Nephron (organoid): ENCODE data around the gene PROX1.

Experiments used
- H3K27ac Mint-ChIP-seq, 3 experiments: 2 replicates each; pipeline ENCODE4 v1.8.0; 2020; ENCODE audit warnings: mixed read lengths in 3 of 3, mild to moderate bottlenecking in 2 of 3, moderate library complexity in 1 of 3
- H3K27me3 Mint-ChIP-seq: 2 replicates; pipeline ENCODE4 v1.8.0; 2021; ENCODE audit warnings: low read depth, mild to moderate bottlenecking, moderate library complexity, mixed read lengths
- H3K36me3 Mint-ChIP-seq: 2 replicates; pipeline ENCODE4 v1.8.0; 2020; ENCODE audit warnings: low read depth, mixed read lengths
- H3K4me1 Mint-ChIP-seq: 2 replicates; pipeline ENCODE4 v1.8.0; 2020; ENCODE audit warnings: mixed read lengths
- H3K4me3 Mint-ChIP-seq, 3 experiments: 2 replicates each; pipeline ENCODE4 v1.8.0; 2020; ENCODE audit warnings: mild to moderate bottlenecking in 3 of 3, mixed read lengths in 3 of 3, moderate library complexity in 2 of 3
- H3K9me3 Mint-ChIP-seq: 2 replicates; pipeline ENCODE4 v1.8.0; 2020; ENCODE audit warnings: mixed read lengths
- CTCF ChIP-seq, 3 experiments: fragments of 200-600 bp; sonication (generic); IDR thresholded peaks; one replicate each; pipeline ENCODE4 v1.5.0; 2021; ENCODE audit warnings: antibody characterized with exemption in 3 of 3; ENCODE audit not compliant: unreplicated experiment in 3 of 3

Gene PROX1

GRCh38 chr1:213997772-213998107 lies 10.0 kb downstream of the PROX1 start:
- Mint-ChIP-seq H3K9me3 (peaks cover 6% of the 10 kb centered on the region), H3K4me3 (no peak overlapping the region), H3K27ac (no peak overlapping the region), H3K36me3 (peaks cover 20% of the 10 kb centered on the region), H3K27me3 (peaks cover 29% of the 10 kb centered on the region), H3K4me1 (peaks cover 22% of the 10 kb centered on the region)
- TF ChIP-seq CTCF (IDR thresholded peaks at IDR 0.05; ENCODE audit: unreplicated experiment in 3 of 3) = no peak

- peaks cover 6% of the 10 kb centered on the region for H3K9me3 Mint-ChIP-seq
- TF ChIP-seq CTCF (IDR thresholded peaks at IDR 0.05; ENCODE audit: unreplicated experiment in 3 of 3) = no peak
- peaks cover 20% of the 10 kb centered on the region for H3K36me3 Mint-ChIP-seq
Observed at GRCh38 chr1:213998785-213999184, 11.0 kb downstream of the PROX1 start.

GRCh38 chr1:213999732-214000131 lies 12.0 kb downstream of the PROX1 start:
- Mint-ChIP-seq H3K4me1 (peaks cover 32% of the 10 kb centered on the region), H3K36me3 (peaks cover 20% of the 10 kb centered on the region), H3K4me3 (no peak overlapping the region), H3K27ac (no peak overlapping the region), H3K9me3 (peaks cover 6% of the 10 kb centered on the region), H3K27me3 (peaks cover 17% of the 10 kb centered on the region)
- TF ChIP-seq CTCF (IDR thresholded peaks at IDR 0.05; ENCODE audit: unreplicated experiment in 3 of 3) = no peak

More at GRCh38 chr1:213998785-213999184, 11.0 kb downstream of the PROX1 start:
- no peak overlapping the region for H3K27ac Mint-ChIP-seq
- H3K4me1 Mint-ChIP-seq = peaks cover 28% of the 10 kb centered on the region
- peaks cover 23% of the 10 kb centered on the region for H3K27me3 Mint-ChIP-seq
- no peak overlapping the region for H3K4me3 Mint-ChIP-seq

GRCh38 chr1:214002060-214002459 lies 14.3 kb downstream of the PROX1 start:
- H3K9me3 Mint-ChIP-seq = peaks cover 3% of the 10 kb centered on the region
- H3K4me3 Mint-ChIP-seq = no peak overlapping the region
- H3K27me3 Mint-ChIP-seq = peaks cover 15% of the 10 kb centered on the region

GRCh38 chr1:214002472-214002871 lies 14.7 kb downstream of the PROX1 start:
- no peak for TF ChIP-seq CTCF (IDR thresholded peaks at IDR 0.05; ENCODE audit: unreplicated experiment in 3 of 3)
- H3K4me1 Mint-ChIP-seq = peaks cover 20% of the 10 kb centered on the region
- peaks cover 15% of the 10 kb centered on the region for H3K36me3 Mint-ChIP-seq
- H3K27me3 Mint-ChIP-seq = peaks cover 11% of the 10 kb centered on the region
- H3K9me3 Mint-ChIP-seq = no peaks in the 10 kb centered on the region
- H3K4me3 Mint-ChIP-seq = no peak overlapping the region
- no peak overlapping the region for H3K27ac Mint-ChIP-seq

More at GRCh38 chr1:214002060-214002459, 14.3 kb downstream of the PROX1 start:
- H3K27ac Mint-ChIP-seq = no peak overlapping the region
- H3K36me3 Mint-ChIP-seq = peaks cover 19% of the 10 kb centered on the region
- H3K4me1 Mint-ChIP-seq = peaks cover 23% of the 10 kb centered on the region
- no peak for TF ChIP-seq CTCF (IDR thresholded peaks at IDR 0.05; ENCODE audit: unreplicated experiment in 3 of 3)

- Mint-ChIP-seq H3K9me3 (no peaks in the 10 kb centered on the region), H3K27me3 (peaks cover 11% of the 10 kb centered on the region), H3K4me1 (peaks cover 21% of the 10 kb centered on the region), H3K36me3 (peaks cover 8% of the 10 kb centered on the region), H3K4me3 (no peak overlapping the region), H3K27ac (no peak overlapping the region)
- no peak for TF ChIP-seq CTCF (IDR thresholded peaks at IDR 0.05; ENCODE audit: unreplicated experiment in 3 of 3)
Observed at GRCh38 chr1:214003233-214003632, 15.5 kb downstream of the PROX1 start.
